GM23338 (cell line): ENCODE data around the gene OR52I1. TPM values are rescaled to one million over a fixed set of nuclear protein-coding genes. Genes with fewer than 3 reads are reported as not detected.

Experiments used
- ATAC-seq: fragments of 200-7000 bp; cut with Tn5 transposase; 3 replicates; pipeline ENCODE4 v1.9.1; 2020
- DNase-seq: peaks from one replicate; pipeline ENCODE4 v3.0.0-alpha.2; 2015; ENCODE audit warnings: low spot score
- H2AFZ ChIP-seq: fragments of 200-600 bp; sonication (generic); 2 replicates; pipeline ENCODE4 v1.8.0; 2016; ENCODE audit warnings: antibody characterized with exemption, mild to moderate bottlenecking, moderate library complexity
- H3F3A ChIP-seq: fragments of 200-600 bp; sonication (generic); replicated peaks from 2 replicates; pipeline ENCODE4 v1.8.0; 2017; ENCODE audit warnings: antibody characterized with exemption, mixed run types, low read depth
- H3K27ac ChIP-seq: fragments of 200-600 bp; sonication (generic); 2 replicates; pipeline ENCODE4 v1.6.1; 2016; ENCODE audit warnings: low read depth
- H3K27me3 ChIP-seq: fragments of 200-600 bp; sonication (generic); 2 replicates; pipeline ENCODE4 v1.8.0; 2016; ENCODE audit warnings: mild to moderate bottlenecking, mixed run types, moderate library complexity; ENCODE audit not compliant: insufficient read depth
- H3K36me3 ChIP-seq: fragments of 200-600 bp; sonication (generic); 2 replicates; pipeline ENCODE4 v1.8.0; 2016; ENCODE audit warnings: mild to moderate bottlenecking; ENCODE audit not compliant: insufficient read depth
- H3K4me1 ChIP-seq: fragments of 200-600 bp; sonication (generic); 2 replicates; pipeline ENCODE4 v1.8.0; 2016; ENCODE audit warnings: mild to moderate bottlenecking, moderate library complexity; ENCODE audit not compliant: insufficient read depth
- H3K4me2 ChIP-seq: fragments of 200-600 bp; sonication (generic); 2 replicates; pipeline ENCODE4 v1.7.1; 2017; ENCODE audit warnings: mixed run types
- H3K4me3 ChIP-seq: fragments of 200-600 bp; sonication (generic); 2 replicates; pipeline ENCODE4 v1.6.1; 2016; ENCODE audit warnings: mixed run types
- H3K79me2 ChIP-seq: fragments of 200-600 bp; sonication (generic); replicated peaks from 2 replicates; pipeline ENCODE4 v1.8.0; 2017; ENCODE audit warnings: mild to moderate bottlenecking; ENCODE audit not compliant: insufficient read depth
- H3K9me2 ChIP-seq: fragments of 200-600 bp; sonication (generic); 2 replicates; pipeline ENCODE4 v1.8.0; 2017; ENCODE audit not compliant: insufficient read depth
- H4K20me1 ChIP-seq: fragments of 200-600 bp; sonication (generic); replicated peaks from 2 replicates; pipeline ENCODE4 v1.8.0; 2017; ENCODE audit warnings: mild to moderate bottlenecking; ENCODE audit not compliant: insufficient read depth
- H3K27ac Mint-ChIP-seq: 2 replicates; pipeline ENCODE4 v1.8.0; 2020; ENCODE audit warnings: inconsistent platforms, mild to moderate bottlenecking, moderate library complexity, mixed read lengths
- H3K27me3 Mint-ChIP-seq: 3 replicates; pipeline ENCODE4 v1.8.0; 2022; ENCODE audit warnings: low read depth, mild to moderate bottlenecking, moderate library complexity, mixed read lengths, inconsistent platforms; ENCODE audit not compliant: insufficient read depth, poor library complexity
- H3K36me3 Mint-ChIP-seq: 3 replicates; pipeline ENCODE4 v1.8.0; 2021; ENCODE audit warnings: low read depth, mild to moderate bottlenecking, inconsistent platforms, moderate library complexity, mixed read lengths
- H3K4me1 Mint-ChIP-seq: 3 replicates; pipeline ENCODE4 v1.8.0; 2020; ENCODE audit warnings: mild to moderate bottlenecking, inconsistent platforms, mixed read lengths
- H3K4me3 Mint-ChIP-seq: 3 replicates; pipeline ENCODE4 v1.8.0; 2021; ENCODE audit warnings: moderate library complexity, mild to moderate bottlenecking, inconsistent platforms, mixed read lengths
- H3K9me3 Mint-ChIP-seq: 3 replicates; pipeline ENCODE4 v1.8.0; 2020; ENCODE audit warnings: moderate library complexity, mild to moderate bottlenecking, inconsistent platforms, mixed read lengths
- CREB1 ChIP-seq: fragments of 250-450 bp; sonication (Bioruptor Pico); IDR thresholded peaks from 2 replicates; pipeline ENCODE4 v1.5.0; 2020; ENCODE audit warnings: low read depth, mild to moderate bottlenecking, moderate library complexity
- CTCF ChIP-seq, 2 experiments: fragments of 200-600 bp in 1 of 2; sonication (generic) in 1 of 2; conservative IDR thresholded peaks; 2 replicates each; pipeline versions ENCODE4 v1.5.1 to v1.6.1; 2016 to 2017; ENCODE audit warnings: antibody characterized with exemption in 2 of 2, low read depth in 2 of 2, mild to moderate bottlenecking in 2 of 2, moderate library complexity in 1 of 2
- ETS1 ChIP-seq: IDR thresholded peaks from 2 replicates; pipeline ENCODE4 v1.6.1; 2016; ENCODE audit warnings: antibody characterized with exemption
- EZH2 ChIP-seq: fragments of 200-600 bp; sonication (generic); IDR thresholded peaks from one replicate; pipeline ENCODE4 v1.8.0; 2017; ENCODE audit warnings: antibody characterized with exemption, mild to moderate bottlenecking, low read depth; ENCODE audit not compliant: unreplicated experiment
- EZH2phosphoT487 ChIP-seq: fragments of 200-600 bp; sonication (generic); IDR thresholded peaks from one replicate; pipeline ENCODE4 v1.8.1; 2018; ENCODE audit warnings: antibody characterized with exemption; ENCODE audit not compliant: unreplicated experiment
- NANOG ChIP-seq: IDR thresholded peaks from 2 replicates; pipeline ENCODE4 v1.6.1; 2016; ENCODE audit warnings: antibody characterized with exemption, borderline replicate concordance
- POLR2AphosphoS5 ChIP-seq: IDR thresholded peaks from 2 replicates; pipeline ENCODE4 v1.6.1; 2016; ENCODE audit warnings: antibody characterized with exemption, low read depth
- ZNF114 ChIP-seq: fragments of 250-450 bp; sonication (Bioruptor Pico); IDR thresholded peaks from 2 replicates; pipeline ENCODE4 v1.5.0; 2020; ENCODE audit warnings: mild to moderate bottlenecking, moderate library complexity
- ZNF462 ChIP-seq: fragments of 250-450 bp; sonication (Bioruptor Pico); IDR thresholded peaks from 2 replicates; pipeline ENCODE4 v1.5.0; 2020; ENCODE audit warnings: mild to moderate bottlenecking, moderate library complexity
- polyA plus RNA-seq: library from polyadenylated mRNA; unstranded; fragments of >200 nt; fragmentation: Nextera tagmentation; extraction: Ambion mirVana; gene quantifications from 2 replicates; pipeline ENCODE4 v1.2.1, GENCODE V29; 2016
- total RNA-seq: library from RNA; depleted of rRNA; stranded (reverse); fragments of >200 nt; shearing (Covaris generic); gene quantifications from 2 replicates; pipeline ENCODE4 v1.2.3, GENCODE V29; 2014

OR52I1 gene
- total and polyA plus RNA-seq, 2 experiments from 2014 or later, result not detected

- H3K9me2 ChIP-seq, result peaks cover 11% of the 10 kb centered on the region; the same call in 1 of the 2 replicates
- no peak for DNase-seq
- no peaks in the 10 kb centered on the region for H3K36me3 ChIP-seq
- H3K27ac ChIP-seq, result no peak overlapping the region
- H3K4me1 Mint-ChIP-seq, result no peaks in the 10 kb centered on the region
- H3K9me3 Mint-ChIP-seq, result no peaks in the 10 kb centered on the region; the same call in 2 of the 3 replicates
- H3K27me3 Mint-ChIP-seq, result peaks cover 2% of the 10 kb centered on the region
- H3K79me2 ChIP-seq, result no peaks in the 10 kb centered on the region
- H3K36me3 Mint-ChIP-seq, result no peaks in the 10 kb centered on the region
- no peaks in the 10 kb centered on the region for H3K4me1 ChIP-seq
- no peak overlapping the region for H3K27ac Mint-ChIP-seq
- no peak for TF ChIP-seq NANOG
- H3K4me2 ChIP-seq, result no peak overlapping the region
- H3K4me3 Mint-ChIP-seq, result no peak overlapping the region
- H2AFZ ChIP-seq, result no peak overlapping the region
- no peaks in the 10 kb centered on the region for H3K27me3 ChIP-seq
- H4K20me1 ChIP-seq, result no peaks in the 10 kb centered on the region
- no peaks in the 10 kb centered on the region for H3F3A ChIP-seq
- no peak overlapping the region for H3K4me3 ChIP-seq
- no peak for ATAC-seq
Measured at GRCh38 chr11:4578624-4579023, 15.2 kb upstream of the OR52I1 start.

GRCh38 chr11:4580124-4580523, 13.7 kb upstream of the OR52I1 start:
- DNase-seq, result no peak
- Histone ChIP-seq H3K4me1 (no peaks in the 10 kb centered on the region), H3K27ac (no peak overlapping the region), H3K4me3 (no peak overlapping the region), H3K27me3 (no peaks in the 10 kb centered on the region), H3K9me2 (peaks cover 8% of the 10 kb centered on the region; the same call in 1 of the 2 replicates), H4K20me1 (no peaks in the 10 kb centered on the region), H3K79me2 (no peaks in the 10 kb centered on the region), H3K4me2 (no peak overlapping the region), H3F3A (no peaks in the 10 kb centered on the region), H3K36me3 (no peaks in the 10 kb centered on the region), H2AFZ (no peak overlapping the region)
- Mint-ChIP-seq H3K4me1 (no peaks in the 10 kb centered on the region), H3K27me3 (peaks cover 2% of the 10 kb centered on the region), H3K27ac (no peak overlapping the region), H3K9me3 (no peaks in the 10 kb centered on the region; the same call in 2 of the 3 replicates), H3K4me3 (no peak overlapping the region), H3K36me3 (no peaks in the 10 kb centered on the region)
- TF ChIP-seq EZH2phosphoT487 (no peak), CREB1 (CRISPR knock-in tag) (no peak), CTCF (conservative IDR thresholded peaks at IDR 0.05; ENCODE audit: low read depth in 2 of 2) (no peak), ETS1 (no peak), ZNF462 (CRISPR knock-in tag) (no peak), NANOG (no peak), EZH2 (no peak), ZNF114 (CRISPR knock-in tag) (no peak), POLR2AphosphoS5 (no peak)
- ATAC-seq, result no peak
